AG04449 (cell line): ENCODE measurements around the gene FABP3.

Experiments
- CTCF ChIA-PET: fragments of 350-600 bp; formaldehyde crosslinking; extraction: SDS; loops from one replicate; lab custom pipeline; 2021; ENCODE audit warnings: antibody characterized with exemption; lab: Yijun Ruan, JAX
- POLR2A ChIA-PET: fragments of 400-600, 350-600 bp; formaldehyde crosslinking; extraction: SDS; loops from one replicate; lab custom pipeline; 2020; ENCODE audit warnings: antibody characterized with exemption, inconsistent platforms; lab: Yijun Ruan, JAX
- DNase-seq: peaks from one replicate; pipeline ENCODE4 v3.0.0-alpha.2; 2010; ENCODE audit warnings: low read depth, low spot score
- H3K4me3 ChIP-seq: 2 replicates; pipeline ENCODE4 v1.5.1; 2011; ENCODE audit warnings: low read depth, mild to moderate bottlenecking, control low read depth, low read length
- TF ChIP-seq, protein P1 (sequence below): IDR thresholded peaks from one replicate; pipeline ENCODE4 v1.5.1; 2011; ENCODE audit warnings: mild to moderate bottlenecking, moderate library complexity, low read length, control low read depth, inconsistent platforms; ENCODE audit not compliant: insufficient read depth; ENCODE audit errors: missing control alignments

FABP3 gene

DNA sequence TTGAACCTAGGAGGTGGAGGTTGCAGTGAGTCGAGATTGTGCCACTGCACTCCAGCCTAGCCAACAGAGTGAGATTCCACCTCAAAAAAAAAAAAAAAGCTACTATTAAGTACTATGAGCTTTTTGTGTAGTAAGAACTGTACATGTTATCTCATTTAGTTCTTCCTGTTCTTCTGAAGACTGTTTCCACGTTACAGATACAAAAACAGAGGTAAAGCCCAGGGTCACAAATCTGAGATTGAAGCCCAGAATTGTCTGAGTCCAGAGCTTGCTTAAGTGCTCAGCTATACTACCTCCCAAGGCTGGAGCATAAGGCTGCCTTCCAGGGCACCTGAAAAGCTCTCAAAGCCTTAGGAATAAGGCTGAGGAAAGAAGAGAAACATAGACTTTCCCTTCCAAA lies 2.9 kb downstream of the FABP3 start:
- no peak for DNase-seq
- H3K4me3 ChIP-seq, result no peak overlapping the region
- TF ChIP-seq, protein P1, sequence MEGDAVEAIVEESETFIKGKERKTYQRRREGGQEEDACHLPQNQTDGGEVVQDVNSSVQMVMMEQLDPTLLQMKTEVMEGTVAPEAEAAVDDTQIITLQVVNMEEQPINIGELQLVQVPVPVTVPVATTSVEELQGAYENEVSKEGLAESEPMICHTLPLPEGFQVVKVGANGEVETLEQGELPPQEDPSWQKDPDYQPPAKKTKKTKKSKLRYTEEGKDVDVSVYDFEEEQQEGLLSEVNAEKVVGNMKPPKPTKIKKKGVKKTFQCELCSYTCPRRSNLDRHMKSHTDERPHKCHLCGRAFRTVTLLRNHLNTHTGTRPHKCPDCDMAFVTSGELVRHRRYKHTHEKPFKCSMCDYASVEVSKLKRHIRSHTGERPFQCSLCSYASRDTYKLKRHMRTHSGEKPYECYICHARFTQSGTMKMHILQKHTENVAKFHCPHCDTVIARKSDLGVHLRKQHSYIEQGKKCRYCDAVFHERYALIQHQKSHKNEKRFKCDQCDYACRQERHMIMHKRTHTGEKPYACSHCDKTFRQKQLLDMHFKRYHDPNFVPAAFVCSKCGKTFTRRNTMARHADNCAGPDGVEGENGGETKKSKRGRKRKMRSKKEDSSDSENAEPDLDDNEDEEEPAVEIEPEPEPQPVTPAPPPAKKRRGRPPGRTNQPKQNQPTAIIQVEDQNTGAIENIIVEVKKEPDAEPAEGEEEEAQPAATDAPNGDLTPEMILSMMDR, result no peak
- POLR2A ChIA-PET, result no interaction called here
- CTCF ChIA-PET, result interaction anchor here (0.5 to 8.0 kb wide), 4 partner anchors 9 to 207 kb away, joined by 3 to 62 read pairs (median 6); no protein-coding TSS in a partner anchor

DNA sequence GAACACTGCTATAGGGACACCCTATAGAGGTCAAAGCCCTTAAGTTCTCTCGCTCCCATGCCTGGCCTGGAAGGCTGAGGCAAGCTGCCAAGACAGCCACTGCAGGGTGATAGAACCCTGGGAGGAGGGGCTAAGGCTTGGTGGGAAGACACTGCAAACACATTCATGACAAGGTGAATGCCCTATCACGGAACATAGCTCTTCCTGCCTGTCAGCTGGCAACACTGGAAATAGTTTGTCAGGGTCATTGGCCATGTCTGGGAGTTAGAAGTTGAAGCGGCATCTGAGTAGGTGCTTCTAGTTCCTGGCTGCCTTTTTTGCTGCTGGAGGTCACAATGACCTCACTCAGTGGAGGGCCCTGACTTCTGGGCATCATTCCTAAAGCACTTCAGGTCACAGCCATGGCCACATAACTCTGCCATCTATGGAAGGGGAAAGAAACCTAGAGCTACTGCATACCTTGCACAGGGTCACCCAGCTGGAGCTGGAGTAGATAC lies 4.2 kb downstream of the FABP3 start:
- TF ChIP-seq, protein P1, result no peak
- no peak overlapping the region for H3K4me3 ChIP-seq
- ChIA-PET POLR2A (no interaction called here), CTCF (interaction anchor here (1.5 kb wide), 1 partner anchor 26 kb away, joined by 8 read pairs; no protein-coding TSS in a partner anchor)
- DNase-seq, result no peak

DNA sequence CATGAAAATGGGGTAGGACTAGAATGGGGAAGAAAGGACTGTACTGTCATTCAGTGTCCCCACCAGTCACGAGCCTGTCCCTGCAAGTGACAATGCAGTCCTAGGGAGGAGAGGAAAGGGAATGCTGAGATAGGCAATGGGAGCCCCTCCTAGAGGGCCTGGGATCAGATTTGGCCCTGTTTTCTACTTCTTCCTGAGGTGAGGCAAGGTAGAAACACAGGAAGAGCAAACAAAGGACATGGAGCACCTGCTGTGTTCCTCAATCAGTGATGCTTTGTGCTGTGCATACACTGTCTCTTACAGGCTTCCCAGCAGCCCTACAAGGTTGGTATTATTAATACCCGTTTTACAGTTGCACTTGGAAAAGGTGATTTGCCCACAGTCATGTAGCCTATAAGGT lies 6.1 kb downstream of the FABP3 start:
- no peak overlapping the region for H3K4me3 ChIP-seq
- ChIA-PET CTCF (no interaction called here), POLR2A (no interaction called here)
- TF ChIP-seq, protein P1, result no peak
- DNase-seq, result no peak

DNA sequence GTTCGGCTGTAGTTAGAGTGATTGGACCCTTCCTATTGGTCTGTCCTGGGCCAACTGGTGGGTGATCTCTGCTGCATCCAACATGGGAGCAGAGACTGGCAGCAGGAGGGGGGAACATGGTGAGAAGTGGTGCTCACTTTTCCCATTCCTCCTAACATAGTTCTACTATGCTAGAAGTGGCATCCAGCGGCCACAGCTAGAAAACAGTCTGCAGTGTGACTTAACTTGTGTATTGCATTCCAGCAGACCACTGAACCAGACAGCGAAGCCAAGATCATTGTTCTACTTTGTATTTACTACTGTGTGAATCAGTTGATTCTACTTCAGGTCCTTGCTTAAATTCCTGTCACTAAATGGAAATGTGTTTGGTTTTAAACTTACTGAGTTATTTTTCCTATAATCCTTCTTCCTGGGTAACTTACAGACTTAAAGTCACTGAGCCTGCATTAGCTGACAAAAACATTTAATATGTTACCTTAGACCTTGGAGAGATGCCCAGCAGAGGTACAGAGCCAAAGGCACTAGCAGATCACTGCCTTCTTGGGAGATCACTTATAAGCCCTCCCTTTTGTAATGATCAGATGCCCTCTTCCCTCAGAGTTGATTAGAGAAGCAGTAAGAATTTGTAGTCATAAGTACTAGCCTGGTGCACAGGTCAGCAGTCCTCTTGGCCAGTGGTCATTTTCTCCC lies 8.2 kb downstream of the FABP3 start:
- TF ChIP-seq, protein P1, result no peak
- H3K4me3 ChIP-seq, result no peak overlapping the region
- POLR2A ChIA-PET, result no interaction called here
- CTCF ChIA-PET, result interaction anchor here (0.7 to 1.4 kb wide), 4 partner anchors 30 to 184 kb away, joined by 3 to 4 read pairs (median 4); no protein-coding TSS in a partner anchor
- DNase-seq, result no peak

DNA sequence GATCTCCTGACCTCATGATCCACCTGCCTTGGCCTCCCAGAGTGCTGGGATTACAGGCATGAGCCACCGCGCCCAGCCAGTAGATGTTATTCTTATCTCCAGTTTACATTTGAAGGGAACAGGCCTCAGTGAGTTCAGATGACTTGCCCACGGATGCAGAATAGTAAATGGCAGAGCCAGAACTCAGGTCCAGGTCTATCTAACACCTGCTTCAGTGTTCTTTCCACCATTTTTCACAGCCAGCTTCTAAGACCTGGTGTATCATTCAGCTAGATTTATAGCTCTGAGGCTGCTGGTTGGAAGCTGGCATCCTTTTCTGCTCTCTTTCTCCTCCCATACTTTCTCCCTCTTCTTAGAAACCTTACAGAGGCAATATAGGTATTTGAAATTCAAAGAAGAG lies 10.8 kb downstream of the FABP3 start:
- no peak for DNase-seq
- POLR2A ChIA-PET, result no interaction called here
- CTCF ChIA-PET, result interaction anchor here (1.5 to 2.8 kb wide), 3 partner anchors 14 to 187 kb away, joined by 3 to 13 read pairs (median 3); no protein-coding TSS in a partner anchor
- H3K4me3 ChIP-seq, result no peak overlapping the region
- TF ChIP-seq, protein P1, result no peak

DNA sequence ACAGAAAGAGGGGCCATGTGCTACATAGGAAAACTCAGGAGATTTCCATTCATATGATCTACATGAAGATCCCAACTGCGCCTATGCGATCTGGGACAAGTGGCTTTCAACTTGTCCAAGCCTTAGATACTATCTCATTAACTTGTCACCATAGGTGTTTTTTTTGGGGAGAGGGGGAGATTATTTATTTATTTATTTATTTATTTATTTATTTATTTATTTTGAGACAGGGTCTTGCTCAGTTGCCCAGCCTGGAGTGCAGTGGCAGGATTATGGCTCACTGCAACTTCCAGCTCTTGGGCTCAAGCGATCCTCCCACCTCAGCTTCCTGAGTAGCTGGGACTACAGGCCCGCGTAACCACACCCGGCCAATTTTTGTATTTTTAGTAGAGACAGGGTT lies 11.3 kb downstream of the FABP3 start:
- POLR2A ChIA-PET, result no interaction called here
- no peak overlapping the region for H3K4me3 ChIP-seq
- CTCF ChIA-PET, result interaction anchor here (1.5 to 2.8 kb wide), 3 partner anchors 8 to 33 kb away, joined by 3 to 13 read pairs (median 5); no protein-coding TSS in a partner anchor
- no peak for DNase-seq
- TF ChIP-seq, protein P1, result no peak
